Endodermal cell (in vitro differentiated cells): ENCODE results near the gene RELL1. TPM values are rescaled to one million over a fixed set of nuclear protein-coding genes. Genes with fewer than 3 reads are reported as not detected.

Experiments
- DNase-seq: peaks from one replicate; pipeline ENCODE4 v3.0.0-alpha.2; 2017
- H3K27ac ChIP-seq: 2 replicates; pipeline ENCODE4 v1.5.1; 2013; ENCODE audit warnings: mild to moderate bottlenecking, low read depth, low read length, moderate library complexity
- H3K27me3 ChIP-seq: 2 replicates; pipeline ENCODE4 v1.6.1; 2013; ENCODE audit warnings: mild to moderate bottlenecking, low read length, moderate library complexity; ENCODE audit not compliant: insufficient read depth, control insufficient read depth, poor library complexity, severe bottlenecking
- H3K36me3 ChIP-seq: 2 replicates; pipeline ENCODE4 v1.7.0; 2013; ENCODE audit warnings: mild to moderate bottlenecking, low read length, moderate library complexity; ENCODE audit not compliant: control insufficient read depth, insufficient read depth
- H3K4me1 ChIP-seq: one replicate; pipeline ENCODE4 v1.7.0; 2013; ENCODE audit warnings: low read length; ENCODE audit not compliant: control insufficient read depth, insufficient read depth
- H3K4me3 ChIP-seq: 2 replicates; pipeline ENCODE4 v1.5.1; 2013; ENCODE audit warnings: mild to moderate bottlenecking, low read length, moderate library complexity
- H3K9ac ChIP-seq: 2 replicates; pipeline ENCODE4 v1.6.1; 2013; ENCODE audit warnings: mild to moderate bottlenecking, low read length, moderate library complexity; ENCODE audit not compliant: poor library complexity, severe bottlenecking; ENCODE audit errors: extremely low read depth
- H3K9me3 ChIP-seq: 2 replicates; pipeline ENCODE4 v1.6.1; 2013; ENCODE audit warnings: mild to moderate bottlenecking, low read length, moderate library complexity; ENCODE audit not compliant: control insufficient read depth
- H3K27ac Mint-ChIP-seq: 2 replicates; pipeline ENCODE4 v1.8.0; 2020; ENCODE audit warnings: mixed read lengths
- H3K27me3 Mint-ChIP-seq: 2 replicates; pipeline ENCODE4 v1.8.0; 2021; ENCODE audit warnings: mild to moderate bottlenecking, mixed read lengths; ENCODE audit not compliant: insufficient read depth
- H3K36me3 Mint-ChIP-seq: 2 replicates; pipeline ENCODE4 v1.8.0; 2020; ENCODE audit warnings: low read depth, mixed read lengths
- H3K4me1 Mint-ChIP-seq: 2 replicates; pipeline ENCODE4 v1.8.0; 2020; ENCODE audit warnings: mixed read lengths
- H3K4me3 Mint-ChIP-seq: 2 replicates; pipeline ENCODE4 v1.8.0; 2020; ENCODE audit warnings: mild to moderate bottlenecking, moderate library complexity, mixed read lengths
- H3K9me3 Mint-ChIP-seq: 2 replicates; pipeline ENCODE4 v1.8.0; 2020; ENCODE audit warnings: mild to moderate bottlenecking, mixed read lengths
- WGBS, 2 experiments: methylation state at CpG; one replicate each; pipeline versions ENCODE4 v1.1.5 to v1.1.7; 2013; ENCODE audit warnings: missing lambda C conversion rate in 2 of 2, mixed read lengths in 1 of 2; ENCODE audit not compliant: insufficient coverage in 1 of 2, insufficient read length in 1 of 2; 5-methylcytosine and 5-hydroxymethylcytosine counted together
- total RNA-seq, 2 donors: library from RNA; stranded (reverse); fragmentation: NEBNext Ultra II Directional in 1 of 2; extraction: Animal tissue kit (Norgen Biotek cat#: 25700) in 1 of 2; gene quantifications; 2 replicates in 1 of 2; 3 replicates in 1 of 2; pipeline ENCODE4 v1.2.1, GENCODE V29; 2021
- TF ChIP-seq, protein P1 (sequence below): fragments of 200-600 bp; sonication (generic); conservative IDR thresholded peaks from 2 replicates; pipeline ENCODE4 v1.5.0; 2021; ENCODE audit warnings: antibody characterized with exemption, mild to moderate bottlenecking

The RELL1 gene
- total RNA-seq, 2 donors from 2014 or later, result 12.1 to 12.3 TPM

DNA sequence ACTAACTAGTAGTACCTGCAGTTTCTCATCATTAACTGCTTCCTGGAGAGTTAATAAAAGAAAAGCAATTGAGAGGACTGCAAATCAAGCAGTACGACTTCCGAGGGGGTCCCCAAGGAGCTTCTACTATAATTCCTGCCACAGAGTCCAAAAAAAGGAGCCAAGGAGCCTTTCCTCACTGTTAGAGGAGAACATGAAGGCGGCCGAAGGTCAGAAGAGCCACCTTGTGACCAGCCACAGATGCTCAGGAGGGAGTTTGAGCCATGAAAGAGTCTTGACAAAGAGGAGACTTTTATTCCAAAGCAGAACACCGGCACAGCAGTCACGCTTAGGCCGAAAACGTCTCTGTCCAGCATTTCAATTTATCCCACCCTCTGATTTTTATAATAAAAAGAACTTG is 62.2 kb downstream of the RELL1 start:
- peaks cover 12% of the 10 kb centered on the region for H3K36me3 ChIP-seq
- Mint-ChIP-seq H3K4me3 (no peak overlapping the region), H3K9me3 (no peaks in the 10 kb centered on the region), H3K27ac (no peak overlapping the region), H3K4me1 (peaks cover 6% of the 10 kb centered on the region), H3K36me3 (peaks cover 15% of the 10 kb centered on the region), H3K27me3 (no peaks in the 10 kb centered on the region)
- no peaks in the 10 kb centered on the region for H3K4me1 ChIP-seq
- DNase-seq, result no peak
- H3K4me3 ChIP-seq, result no peak overlapping the region
- no peak overlapping the region for H3K9ac ChIP-seq
- no peak overlapping the region for H3K27ac ChIP-seq
- H3K9me3 ChIP-seq, result no peaks in the 10 kb centered on the region
- TF ChIP-seq, protein P1, sequence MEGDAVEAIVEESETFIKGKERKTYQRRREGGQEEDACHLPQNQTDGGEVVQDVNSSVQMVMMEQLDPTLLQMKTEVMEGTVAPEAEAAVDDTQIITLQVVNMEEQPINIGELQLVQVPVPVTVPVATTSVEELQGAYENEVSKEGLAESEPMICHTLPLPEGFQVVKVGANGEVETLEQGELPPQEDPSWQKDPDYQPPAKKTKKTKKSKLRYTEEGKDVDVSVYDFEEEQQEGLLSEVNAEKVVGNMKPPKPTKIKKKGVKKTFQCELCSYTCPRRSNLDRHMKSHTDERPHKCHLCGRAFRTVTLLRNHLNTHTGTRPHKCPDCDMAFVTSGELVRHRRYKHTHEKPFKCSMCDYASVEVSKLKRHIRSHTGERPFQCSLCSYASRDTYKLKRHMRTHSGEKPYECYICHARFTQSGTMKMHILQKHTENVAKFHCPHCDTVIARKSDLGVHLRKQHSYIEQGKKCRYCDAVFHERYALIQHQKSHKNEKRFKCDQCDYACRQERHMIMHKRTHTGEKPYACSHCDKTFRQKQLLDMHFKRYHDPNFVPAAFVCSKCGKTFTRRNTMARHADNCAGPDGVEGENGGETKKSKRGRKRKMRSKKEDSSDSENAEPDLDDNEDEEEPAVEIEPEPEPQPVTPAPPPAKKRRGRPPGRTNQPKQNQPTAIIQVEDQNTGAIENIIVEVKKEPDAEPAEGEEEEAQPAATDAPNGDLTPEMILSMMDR, result no peak
- no peaks in the 10 kb centered on the region for H3K27me3 ChIP-seq
- 91 to 100% methylated on average over 7 to 8 of the region's 8 CpGs for WGBS, 2 experiments

GRCh38 chr4:37623125-37623524 is 63.1 kb downstream of the RELL1 start:
- H3K27ac ChIP-seq, result no peak overlapping the region
- no peak overlapping the region for H3K4me3 ChIP-seq
- peaks cover 12% of the 10 kb centered on the region for H3K36me3 ChIP-seq
- Mint-ChIP-seq H3K4me3 (no peak overlapping the region), H3K27ac (no peak overlapping the region), H3K27me3 (no peaks in the 10 kb centered on the region), H3K4me1 (peaks cover 6% of the 10 kb centered on the region), H3K9me3 (no peaks in the 10 kb centered on the region), H3K36me3 (peaks cover 14% of the 10 kb centered on the region)
- H3K27me3 ChIP-seq, result no peaks in the 10 kb centered on the region
- 93 to 100% methylated on average over 4 of the region's 4 CpGs for WGBS, 2 experiments
- H3K9me3 ChIP-seq, result no peaks in the 10 kb centered on the region
- no peak overlapping the region for H3K9ac ChIP-seq
- no peaks in the 10 kb centered on the region for H3K4me1 ChIP-seq
- no peak for DNase-seq
- TF ChIP-seq, protein P1, result no peak

DNA sequence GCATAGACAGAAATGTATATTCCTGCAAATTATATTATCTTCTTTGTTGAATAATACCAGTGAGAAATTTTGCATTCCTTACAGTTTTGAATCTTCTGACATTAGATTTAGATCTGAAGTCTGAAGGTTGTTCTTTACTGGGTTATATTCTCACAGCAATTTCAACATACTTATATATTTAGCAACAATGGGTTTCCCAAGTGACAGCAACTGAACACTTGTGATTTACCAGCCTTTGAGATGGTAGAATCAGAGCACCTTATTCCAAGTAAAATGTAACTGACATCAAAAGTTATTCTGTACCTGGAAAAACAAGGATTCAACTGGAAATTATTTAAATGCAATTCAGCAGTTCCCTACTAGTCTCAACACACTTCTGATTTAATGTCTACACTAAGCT is 66.0 kb downstream of the RELL1 start:
- Histone ChIP-seq H3K9me3 (no peaks in the 10 kb centered on the region), H3K4me3 (no peak overlapping the region), H3K27me3 (no peaks in the 10 kb centered on the region), H3K4me1 (no peaks in the 10 kb centered on the region), H3K36me3 (no peaks in the 10 kb centered on the region), H3K27ac (no peak overlapping the region), H3K9ac (no peak overlapping the region)
- DNase-seq, result no peak
- Mint-ChIP-seq H3K4me3 (no peak overlapping the region), H3K36me3 (peaks cover 14% of the 10 kb centered on the region), H3K27me3 (no peaks in the 10 kb centered on the region), H3K4me1 (peaks cover 6% of the 10 kb centered on the region), H3K9me3 (no peaks in the 10 kb centered on the region), H3K27ac (no peak overlapping the region)
- TF ChIP-seq, protein P1, result no peak
